Measurements from ENCODE around the gene MUS81. TPM values are rescaled to one million over a fixed set of nuclear protein-coding genes. Genes with fewer than 3 reads are reported as not detected.

Gene MUS81
- total RNA-seq, 2 donors from 2014 or later = 51.0 to 64.5 TPM

DNA sequence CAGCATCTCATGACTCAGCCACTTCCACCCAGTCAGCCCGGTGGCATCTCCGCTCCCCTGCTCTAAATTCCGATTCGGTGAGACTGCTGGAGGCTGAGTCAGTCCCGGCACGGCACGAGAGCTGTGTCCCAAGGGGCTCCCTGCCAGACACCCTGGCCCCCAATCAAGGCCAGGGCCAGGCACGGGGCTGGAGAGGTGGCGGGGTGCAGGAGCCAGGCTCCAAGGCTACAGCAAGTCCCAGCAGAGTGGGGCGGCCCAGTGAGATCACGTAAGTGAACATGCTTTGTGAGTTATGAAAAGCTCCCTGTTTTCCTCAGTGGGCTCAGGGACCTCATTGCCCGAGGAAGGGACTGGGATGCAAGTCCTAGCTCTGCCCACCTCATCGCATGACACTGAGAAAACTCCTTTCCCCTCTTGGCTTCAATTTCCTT lies 55.6 kb downstream of the MUS81 start:
- no peaks in the 10 kb centered on the region for H3K9me3 Mint-ChIP-seq
- H3K4me1 Mint-ChIP-seq = peaks cover 5% of the 10 kb centered on the region
- no peaks in the 10 kb centered on the region for H3K27me3 ChIP-seq (ENCODE audit: control insufficient read depth, insufficient read depth, low read length, poor library complexity, severe bottlenecking)
- no peak overlapping the region for H3K27ac ChIP-seq (ENCODE audit: low read depth, low read length)
- H3K9me3 ChIP-seq (ENCODE audit: control insufficient read depth, low read length) = no peaks in the 10 kb centered on the region
- H3K4me3 ChIP-seq (ENCODE audit: low read length) = no peak overlapping the region
- H3K36me3 ChIP-seq (ENCODE audit: control insufficient read depth, insufficient read depth, low read length) = peaks cover 8% of the 10 kb centered on the region
- peak; percentile 80 for DNase-seq
- H3K4me3 Mint-ChIP-seq = no peak overlapping the region
- peaks cover 7% of the 10 kb centered on the region for H3K4me1 ChIP-seq (ENCODE audit: control insufficient read depth, insufficient read depth, low read length)
- 62 to 68% methylated on average over 13 of the region's 13 CpGs for WGBS, 2 experiments (ENCODE audit: insufficient coverage in 1 of 2, insufficient read length in 1 of 2)
- no peak overlapping the region for H3K27ac Mint-ChIP-seq
- peaks cover 7% of the 10 kb centered on the region for H3K27me3 Mint-ChIP-seq (ENCODE audit: insufficient read depth)
- no peaks in the 10 kb centered on the region for H3K36me3 Mint-ChIP-seq (ENCODE audit: low read depth)
- H3K9ac ChIP-seq (ENCODE audit: extremely low read depth, low read length, poor library complexity, severe bottlenecking) = no peak overlapping the region
- TF ChIP-seq, protein P1, sequence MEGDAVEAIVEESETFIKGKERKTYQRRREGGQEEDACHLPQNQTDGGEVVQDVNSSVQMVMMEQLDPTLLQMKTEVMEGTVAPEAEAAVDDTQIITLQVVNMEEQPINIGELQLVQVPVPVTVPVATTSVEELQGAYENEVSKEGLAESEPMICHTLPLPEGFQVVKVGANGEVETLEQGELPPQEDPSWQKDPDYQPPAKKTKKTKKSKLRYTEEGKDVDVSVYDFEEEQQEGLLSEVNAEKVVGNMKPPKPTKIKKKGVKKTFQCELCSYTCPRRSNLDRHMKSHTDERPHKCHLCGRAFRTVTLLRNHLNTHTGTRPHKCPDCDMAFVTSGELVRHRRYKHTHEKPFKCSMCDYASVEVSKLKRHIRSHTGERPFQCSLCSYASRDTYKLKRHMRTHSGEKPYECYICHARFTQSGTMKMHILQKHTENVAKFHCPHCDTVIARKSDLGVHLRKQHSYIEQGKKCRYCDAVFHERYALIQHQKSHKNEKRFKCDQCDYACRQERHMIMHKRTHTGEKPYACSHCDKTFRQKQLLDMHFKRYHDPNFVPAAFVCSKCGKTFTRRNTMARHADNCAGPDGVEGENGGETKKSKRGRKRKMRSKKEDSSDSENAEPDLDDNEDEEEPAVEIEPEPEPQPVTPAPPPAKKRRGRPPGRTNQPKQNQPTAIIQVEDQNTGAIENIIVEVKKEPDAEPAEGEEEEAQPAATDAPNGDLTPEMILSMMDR (conservative IDR thresholded peaks at IDR 0.05) = no peak

Other genes with a start within 250 kb of the MUS81 start
- gene MAP3K11, start 246.2 kb upstream of the MUS81 start, total RNA-seq = 10 to 100 TPM; 62.8 to 65.0 TPM
- gene PCNX3, start 244.7 kb upstream of the MUS81 start, total RNA-seq = 10 to 100 TPM; 48.1 to 57.3 TPM
- 10 to 100 TPM; 39.9 to 46.8 TPM for gene SIPA1, start 222.3 kb upstream of the MUS81 start, total RNA-seq
- gene RELA, start 197.5 kb upstream of the MUS81 start, total RNA-seq = 10 to 100 TPM; 40.2 to 41.1 TPM
- gene KAT5, start 148.2 kb upstream of the MUS81 start, total RNA-seq = 10 to 100 TPM; 48.5 to 48.8 TPM
- gene RNASEH2C, start 139.6 kb upstream of the MUS81 start, total RNA-seq = 10 to 100 TPM; 41.6 to 47.9 TPM
- 10 to 100 TPM; 17.8 to 29.9 TPM for gene AP5B1, start 79.5 kb upstream of the MUS81 start, total RNA-seq
- 1 to 10 TPM; 3.4 to 5.5 TPM for gene OVOL1, start 73.4 kb upstream of the MUS81 start, total RNA-seq
- gene SNX32, start 26.5 kb upstream of the MUS81 start, total RNA-seq = 1 to 10 TPM; 1.5 to 4.3 TPM
- gene CFL1, start 2.3 kb upstream of the MUS81 start, total RNA-seq = 1,000 to 10,000 TPM; 1,218 to 1,284 TPM
- gene EFEMP2, start 12.4 kb downstream of the MUS81 start, total RNA-seq = 10 to 100 TPM; 84.5 to 99.6 TPM
- gene CTSW, start 19.4 kb downstream of the MUS81 start, total RNA-seq = not detected
- gene FIBP, start 28.0 kb downstream of the MUS81 start, total RNA-seq = 10 to 100 TPM; 81.0 to 92.0 TPM
- gene CCDC85B, start 30.2 kb downstream of the MUS81 start, total RNA-seq = 10 to 100 TPM; 18.2 to 23.9 TPM
- gene FOSL1, start 40.0 kb downstream of the MUS81 start, total RNA-seq = 1 to 10 TPM in 1 of 2 donors, not detected in 1; 1.8 TPM
- gene C11orf68, start 58.6 kb downstream of the MUS81 start, total RNA-seq = 10 to 100 TPM; 26.0 to 29.1 TPM
- gene DRAP1, start 59.0 kb downstream of the MUS81 start, total RNA-seq = 100 to 1,000 TPM in 1 of 2 donors, 10 to 100 TPM in 1; 83.8 to 103 TPM
- 1 to 10 TPM in 1 of 2 donors, under 1 TPM in 1; 0.97 to 5.6 TPM for gene TSGA10IP, start 85.0 kb downstream of the MUS81 start, total RNA-seq
- gene SART1, start 101.3 kb downstream of the MUS81 start, total RNA-seq = 10 to 100 TPM; 50.6 to 52.0 TPM
- 10 to 100 TPM; 37.4 to 40.1 TPM for gene EIF1AD, start 141.7 kb downstream of the MUS81 start, total RNA-seq
- 100 to 1,000 TPM; 348 to 409 TPM for gene BANF1, start 142.1 kb downstream of the MUS81 start, total RNA-seq
- gene CST6, start 151.6 kb downstream of the MUS81 start, total RNA-seq = 1 to 10 TPM; 2.1 to 4.2 TPM
- gene CATSPER1, start 166.0 kb downstream of the MUS81 start, total RNA-seq = not detected
- 10 to 100 TPM in 1 of 2 donors, 1 to 10 TPM in 1; 7.4 to 11.2 TPM for gene GAL3ST3, start 188.7 kb downstream of the MUS81 start, total RNA-seq
- 100 to 1,000 TPM; 209 to 254 TPM for gene SF3B2, start 191.9 kb downstream of the MUS81 start, total RNA-seq
- 10 to 100 TPM; 67.0 to 67.1 TPM for gene PACS1, start 209.8 kb downstream of the MUS81 start, total RNA-seq

Measured in endodermal cell (in vitro differentiated cells).